Liver (tissue), 3 donors: Measurements from ENCODE around the gene XPO5.

ENCODE experiments used
- ATF3 ChIP-seq: IDR thresholded peaks from 2 replicates; pipeline ENCODE4 v1.6.1; 2016; ENCODE audit warnings: antibody characterized with exemption
- EGR1 ChIP-seq, 2 donors: IDR thresholded peaks; 2 replicates each; pipeline ENCODE4 v1.6.1; 2016 to 2018; ENCODE audit warnings: antibody characterized with exemption in 2 of 2, low read depth in 2 of 2
- GABPA ChIP-seq, 2 donors: IDR thresholded peaks in 1 of 2; conservative IDR thresholded peaks in 1 of 2; 2 replicates each; pipeline ENCODE4 v1.6.1; 2016; ENCODE audit warnings: antibody characterized with exemption in 2 of 2, mild to moderate bottlenecking in 1 of 2, moderate library complexity in 1 of 2
- MAX ChIP-seq: IDR thresholded peaks from 2 replicates; pipeline ENCODE4 v1.6.1; 2016; ENCODE audit warnings: antibody characterized with exemption
- REST ChIP-seq: IDR thresholded peaks from 2 replicates; pipeline ENCODE4 v1.6.1; 2016; ENCODE audit warnings: antibody characterized with exemption, mild to moderate bottlenecking
- TAF1 ChIP-seq: conservative IDR thresholded peaks from 2 replicates; pipeline ENCODE4 v1.6.1; 2016; ENCODE audit warnings: antibody characterized with exemption, mild to moderate bottlenecking
- YY1 ChIP-seq: IDR thresholded peaks from 2 replicates; pipeline ENCODE4 v1.6.1; 2016; ENCODE audit warnings: antibody characterized with exemption, mild to moderate bottlenecking
- TF ChIP-seq, protein P1 (sequence below): fragments of 150-350 bp; IDR thresholded peaks from 2 replicates; pipeline ENCODE4 v1.5.1; 2017; ENCODE audit warnings: improper control_type of control experiment, low read depth, low read length; ENCODE audit not compliant: missing input control
- donor health status: healthy.
- donor health status: healthy.

DNA sequence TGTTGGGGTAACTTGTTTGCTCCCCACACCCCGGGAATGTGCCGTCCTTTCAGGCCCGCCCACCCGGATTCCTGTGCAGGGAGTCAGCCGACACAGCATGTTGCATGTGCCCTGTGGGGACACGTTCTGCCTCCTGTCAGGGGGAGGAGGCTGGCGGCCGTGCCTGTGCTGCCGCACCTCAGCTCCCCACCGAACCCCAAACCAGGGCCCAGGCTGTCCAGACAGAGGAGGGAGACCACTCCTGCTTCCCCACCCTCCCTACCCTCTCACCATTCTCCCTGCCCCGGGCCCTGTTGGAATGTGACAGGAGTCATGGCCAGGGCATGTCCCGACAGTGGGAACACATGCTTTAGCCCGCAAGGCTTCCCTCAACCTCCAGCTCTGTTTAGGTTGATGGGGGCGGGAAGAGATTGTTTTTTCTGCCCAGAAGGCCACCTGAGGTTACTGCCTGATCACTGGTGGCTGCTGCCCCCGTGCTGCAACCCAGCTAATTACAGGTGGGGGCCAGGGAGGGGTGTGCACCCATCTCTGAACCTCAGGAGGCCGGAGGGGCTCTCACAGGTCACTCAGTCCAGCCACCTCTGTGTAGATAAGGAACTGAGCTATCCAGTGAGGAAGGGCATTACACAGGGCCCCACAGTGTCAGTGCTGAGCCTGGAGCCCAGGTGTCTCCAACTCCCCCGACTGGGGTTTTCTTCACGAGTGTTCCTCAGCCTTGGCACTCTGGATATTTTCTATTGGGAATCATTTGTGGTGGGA, 79.3 kb downstream of the XPO5 start:
- TF ChIP-seq REST: no peak
- no peak for TF ChIP-seq TAF1
- no peak for TF ChIP-seq EGR1 (IDR thresholded peaks at IDR 0.05; ENCODE audit: low read depth in 2 of 2)
- TF ChIP-seq, protein P1, sequence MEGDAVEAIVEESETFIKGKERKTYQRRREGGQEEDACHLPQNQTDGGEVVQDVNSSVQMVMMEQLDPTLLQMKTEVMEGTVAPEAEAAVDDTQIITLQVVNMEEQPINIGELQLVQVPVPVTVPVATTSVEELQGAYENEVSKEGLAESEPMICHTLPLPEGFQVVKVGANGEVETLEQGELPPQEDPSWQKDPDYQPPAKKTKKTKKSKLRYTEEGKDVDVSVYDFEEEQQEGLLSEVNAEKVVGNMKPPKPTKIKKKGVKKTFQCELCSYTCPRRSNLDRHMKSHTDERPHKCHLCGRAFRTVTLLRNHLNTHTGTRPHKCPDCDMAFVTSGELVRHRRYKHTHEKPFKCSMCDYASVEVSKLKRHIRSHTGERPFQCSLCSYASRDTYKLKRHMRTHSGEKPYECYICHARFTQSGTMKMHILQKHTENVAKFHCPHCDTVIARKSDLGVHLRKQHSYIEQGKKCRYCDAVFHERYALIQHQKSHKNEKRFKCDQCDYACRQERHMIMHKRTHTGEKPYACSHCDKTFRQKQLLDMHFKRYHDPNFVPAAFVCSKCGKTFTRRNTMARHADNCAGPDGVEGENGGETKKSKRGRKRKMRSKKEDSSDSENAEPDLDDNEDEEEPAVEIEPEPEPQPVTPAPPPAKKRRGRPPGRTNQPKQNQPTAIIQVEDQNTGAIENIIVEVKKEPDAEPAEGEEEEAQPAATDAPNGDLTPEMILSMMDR: peak; percentile 48
- TF ChIP-seq MAX: no peak
- TF ChIP-seq YY1: no peak
- TF ChIP-seq ATF3: no peak
- TF ChIP-seq GABPA (IDR thresholded peaks at IDR 0.05 in 1 of 2, conservative IDR thresholded peaks at IDR 0.05 in 1 of 2): no peak
